ENCODE results near the gene TENM4.

TENM4 gene

DNA sequence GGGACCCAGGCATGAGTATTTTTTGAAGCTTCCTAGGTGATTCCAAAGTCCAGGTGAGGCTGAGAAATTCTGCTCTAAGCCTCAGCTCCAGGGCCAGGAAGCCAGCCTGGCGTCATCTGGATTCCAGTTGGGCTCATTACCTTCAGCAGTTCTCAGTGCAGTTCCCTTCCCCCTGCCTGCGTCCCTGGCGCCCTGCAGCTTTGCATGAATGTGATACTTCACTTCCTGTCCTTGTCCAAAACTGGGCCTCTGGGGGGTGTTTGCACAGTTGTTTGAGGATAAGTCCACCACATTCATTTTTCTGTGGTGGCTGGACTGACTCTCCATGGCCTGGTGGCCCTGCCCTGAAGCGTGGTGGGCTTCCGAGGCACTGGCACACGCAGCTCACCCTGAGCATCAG is 98.1 kb downstream of the TENM4 start:
- no peak for DNase-seq (ENCODE audit: low read depth)

DNA sequence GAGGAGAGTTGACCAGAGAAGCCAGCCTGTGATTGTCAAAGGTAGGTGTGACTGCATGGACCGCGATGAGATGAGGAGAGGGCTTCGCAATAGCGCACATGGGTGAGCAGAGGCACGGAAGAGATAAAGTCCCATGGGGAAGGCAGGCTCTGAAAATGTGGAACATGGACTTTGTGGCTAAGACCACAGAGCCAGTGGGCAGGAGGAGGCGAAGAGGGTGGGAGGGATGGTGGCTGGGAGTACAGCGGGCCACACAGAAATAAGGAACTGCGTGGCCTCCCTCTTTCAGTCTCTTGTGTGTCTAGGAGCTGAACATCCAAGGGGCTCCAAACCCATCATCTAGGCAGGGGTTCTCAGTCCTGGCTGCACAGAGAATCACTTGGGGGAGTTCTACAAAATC is 98.6 kb downstream of the TENM4 start:
- DNase-seq (ENCODE audit: low read depth) = no peak

DNA sequence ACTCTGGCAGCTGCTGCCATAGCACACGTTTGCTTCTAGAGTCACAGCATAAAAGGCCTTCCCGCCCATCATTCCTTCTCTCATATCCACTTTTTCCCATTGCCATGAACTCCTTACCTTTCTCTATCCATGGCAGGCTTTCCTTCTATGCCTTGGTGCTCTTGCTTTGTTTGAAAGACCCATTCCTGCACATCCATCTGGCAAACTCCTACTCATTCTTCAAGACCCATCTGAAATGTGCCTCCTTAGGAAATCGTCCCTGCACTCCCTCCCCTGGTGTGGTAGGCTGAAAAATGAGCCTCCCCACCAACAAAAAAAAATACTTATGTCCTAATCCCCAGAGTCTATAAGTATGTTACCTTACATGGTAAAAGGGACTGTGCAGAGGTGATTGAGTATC is 100.3 kb downstream of the TENM4 start:
- DNase-seq (ENCODE audit: low read depth) = no peak

DNA sequence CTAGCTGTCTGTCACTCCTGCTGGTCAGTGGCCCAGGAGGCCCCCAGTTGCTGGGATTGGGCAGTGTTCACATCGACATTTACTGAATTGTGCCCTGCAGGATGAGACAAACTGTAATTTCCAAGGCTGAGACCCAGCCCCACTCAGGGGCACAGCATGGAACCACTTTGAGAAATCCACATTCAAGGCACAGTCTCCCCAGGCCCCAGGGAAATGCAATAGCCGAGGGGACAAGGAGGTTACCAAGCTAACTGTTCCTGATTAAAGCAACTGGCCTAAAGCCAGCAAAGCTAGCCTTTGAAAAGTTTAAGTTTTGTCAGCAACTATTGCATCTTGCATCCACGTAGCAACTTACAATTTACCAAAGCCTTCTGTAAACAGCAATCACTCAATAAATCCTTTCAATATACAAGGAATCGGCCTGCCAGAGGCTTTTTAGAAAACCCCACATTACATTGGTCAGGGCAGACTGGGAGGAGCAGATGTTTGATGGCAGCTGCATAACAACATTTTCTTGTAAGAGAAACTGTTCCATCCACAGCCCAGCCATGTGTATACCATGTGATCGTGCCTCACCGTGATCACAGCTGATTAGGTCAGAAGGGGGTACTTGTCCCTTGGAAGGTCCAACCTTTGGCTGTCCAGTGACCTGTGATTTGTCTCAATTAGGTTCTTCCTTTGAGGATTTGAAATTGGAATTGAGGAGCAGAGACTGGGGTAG is 103.9 kb downstream of the TENM4 start:
- no peak for DNase-seq (ENCODE audit: low read depth)

DNA sequence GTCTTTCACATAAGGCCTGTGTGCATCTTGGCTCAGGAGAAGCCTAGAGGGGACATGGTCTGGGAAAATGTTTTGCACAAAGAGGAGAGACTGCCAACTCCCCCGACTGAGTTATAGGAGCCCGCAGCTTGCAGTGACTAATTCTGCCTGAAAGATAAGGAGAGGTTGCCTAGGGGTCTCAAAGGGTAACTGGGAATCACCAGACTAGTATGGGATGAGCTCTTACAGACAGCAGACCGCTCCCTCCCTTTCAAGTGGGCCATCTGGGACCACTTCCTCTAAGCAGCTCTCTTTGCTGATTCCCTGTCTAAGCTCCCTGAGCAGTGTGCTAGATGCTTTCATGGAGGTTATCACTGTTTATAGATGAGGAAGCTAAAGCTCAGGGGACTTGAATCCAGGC is 105.1 kb downstream of the TENM4 start:
- no peak for DNase-seq (ENCODE audit: low read depth)

DNA sequence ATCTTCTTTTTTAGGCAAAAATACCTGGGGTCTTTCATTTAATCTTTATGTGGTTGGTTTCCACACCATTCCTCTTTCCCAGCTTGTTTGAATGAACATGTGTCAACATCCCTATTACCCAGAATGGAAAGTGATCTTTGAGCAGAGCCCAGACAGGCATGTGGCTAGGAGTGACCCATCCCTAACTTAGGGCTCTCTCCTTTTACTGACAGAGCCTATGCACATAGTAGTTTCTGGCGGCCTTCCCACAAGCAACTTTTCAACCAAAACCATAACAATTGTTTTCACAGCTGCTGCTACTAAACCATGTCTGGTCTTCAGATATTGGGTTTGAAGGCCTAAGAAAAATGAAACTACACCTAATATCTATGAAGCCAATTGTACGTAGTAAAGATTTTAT is 107.5 kb downstream of the TENM4 start:
- DNase-seq (ENCODE audit: low read depth) = no peak

DNA sequence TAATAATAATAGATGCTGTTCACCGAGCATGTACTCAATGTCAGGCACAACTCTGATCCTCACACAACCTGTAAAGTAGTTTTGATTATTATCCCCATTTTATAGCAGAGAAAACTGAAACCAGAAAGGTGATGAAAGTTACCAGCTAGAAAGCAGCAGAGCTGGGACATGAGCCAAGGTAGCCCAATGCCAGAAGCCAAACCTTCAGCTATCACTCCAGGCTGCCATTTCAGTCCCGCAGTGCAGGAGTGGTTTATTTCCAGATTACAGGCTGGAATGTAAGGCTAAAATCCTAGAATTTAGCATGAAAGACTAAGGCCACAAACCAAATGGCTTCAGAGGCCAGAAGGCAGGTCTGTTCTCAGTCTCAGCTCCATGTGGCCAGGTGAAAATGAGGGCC is 108.8 kb downstream of the TENM4 start:
- DNase-seq (ENCODE audit: low read depth) = no peak

DNA sequence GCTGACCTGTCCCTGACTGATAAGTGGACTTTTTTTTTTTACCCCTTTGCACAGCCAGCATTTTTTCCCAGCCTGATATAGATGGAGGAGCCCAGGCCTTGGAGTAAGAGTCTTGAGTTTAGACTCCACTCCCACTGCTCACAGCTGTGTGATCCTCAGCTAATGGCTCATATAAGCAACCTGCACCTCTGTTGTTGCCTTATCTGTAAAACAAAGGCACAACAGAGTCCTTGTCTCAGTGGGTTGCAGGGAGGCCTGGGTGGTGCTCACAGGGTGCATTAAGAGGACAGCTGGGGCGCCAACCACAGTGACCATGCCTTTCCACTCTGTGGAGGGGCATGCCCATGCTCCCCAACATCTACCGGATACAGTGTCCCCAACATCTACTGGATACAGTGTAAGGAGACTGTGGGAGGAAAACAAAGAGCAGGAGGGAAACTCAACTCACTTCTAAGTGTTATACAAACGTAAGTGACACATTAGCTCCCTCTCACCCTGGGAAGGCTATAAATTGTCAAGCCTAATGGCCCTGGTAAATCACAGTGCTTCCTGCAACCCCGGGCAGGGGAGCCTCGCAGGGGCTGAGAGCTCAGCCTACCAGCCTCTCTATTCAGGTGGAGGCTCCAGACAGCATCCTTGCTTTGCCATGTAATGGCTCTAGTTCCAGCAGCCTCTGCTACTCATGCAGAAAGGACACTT is 109.5 kb downstream of the TENM4 start:
- no peak for DNase-seq (ENCODE audit: low read depth)

DNA sequence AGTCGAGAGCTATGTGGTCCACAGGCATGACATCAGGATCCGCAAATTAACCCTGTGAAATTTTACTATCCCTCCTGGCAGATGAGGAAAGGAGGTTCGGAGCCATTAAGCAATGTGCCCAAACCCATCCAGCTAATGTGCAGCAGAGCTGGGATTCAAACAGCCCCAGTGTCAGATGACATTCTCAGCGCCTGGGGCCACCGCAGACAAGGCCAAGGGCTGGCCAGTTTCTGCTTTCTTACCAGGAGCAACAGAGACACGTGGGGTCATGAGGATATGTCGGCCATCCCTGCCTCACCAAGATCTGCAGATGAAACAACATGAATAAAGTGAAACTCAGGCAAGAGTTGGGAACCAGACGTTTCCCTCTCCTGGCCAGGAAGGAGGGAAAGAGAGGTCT is 110.2 kb downstream of the TENM4 start:
- DNase-seq (ENCODE audit: low read depth) = no peak

DNA sequence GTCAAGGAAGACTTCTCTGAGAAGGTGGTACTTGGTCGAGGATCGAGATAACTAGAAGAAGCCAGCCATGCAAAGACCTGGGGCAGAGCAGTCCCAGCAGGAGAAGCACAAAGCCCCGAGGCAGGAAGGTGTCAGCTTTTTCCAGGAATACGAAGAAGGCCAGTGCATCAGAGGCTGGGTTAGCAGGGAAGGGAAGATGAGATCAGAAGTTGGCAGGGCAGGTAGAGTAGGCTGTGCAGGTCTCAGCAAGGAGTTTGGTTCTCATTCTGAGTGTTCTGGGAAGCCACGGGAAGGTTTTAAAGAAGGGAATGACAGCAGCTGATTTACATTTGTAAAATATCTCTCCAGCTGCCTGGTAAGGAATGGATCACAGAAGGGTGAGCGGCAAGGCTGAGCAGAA is 111.3 kb downstream of the TENM4 start:
- no peak for DNase-seq (ENCODE audit: low read depth)

DNA sequence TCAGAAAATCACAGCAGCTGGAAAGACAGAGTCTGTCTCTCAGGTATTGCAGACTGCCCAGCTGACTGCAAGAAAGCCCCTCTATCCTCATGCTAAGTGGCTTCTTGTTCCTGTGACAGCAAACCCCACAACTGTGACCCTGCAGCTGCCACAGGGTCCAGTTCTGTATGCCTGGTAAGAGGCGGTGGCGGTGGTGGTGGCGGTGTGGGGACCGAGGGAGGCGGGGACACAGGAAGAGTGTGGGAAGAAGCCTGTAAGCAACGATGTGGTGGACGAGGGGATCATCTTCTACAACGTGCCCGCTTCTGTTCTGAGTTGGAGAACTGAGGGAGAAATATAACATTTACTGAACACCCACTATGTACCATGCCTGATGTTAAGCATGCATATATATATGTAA is 112.4 kb downstream of the TENM4 start:
- DNase-seq (ENCODE audit: low read depth) = no peak

DNA sequence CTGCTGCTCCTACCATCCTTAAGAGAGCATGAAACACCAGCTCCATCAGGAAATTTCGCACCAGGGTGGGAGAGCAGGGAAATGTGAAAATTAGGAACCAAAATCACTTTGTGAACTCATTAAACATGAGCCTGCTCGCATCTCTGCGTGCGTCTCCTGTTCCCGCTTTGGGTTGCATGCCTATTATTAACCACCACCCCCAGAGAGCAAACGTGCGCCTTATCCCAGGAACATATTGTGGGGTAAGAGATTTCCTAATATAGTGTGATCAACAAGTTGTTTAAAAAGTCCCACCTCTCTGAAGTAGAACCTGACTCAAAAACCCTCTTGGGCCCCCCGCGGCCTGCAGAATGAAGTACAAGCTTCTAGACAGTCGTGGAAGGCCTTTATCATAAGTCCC is 115.0 kb downstream of the TENM4 start:
- no peak for DNase-seq (ENCODE audit: low read depth)

DNA sequence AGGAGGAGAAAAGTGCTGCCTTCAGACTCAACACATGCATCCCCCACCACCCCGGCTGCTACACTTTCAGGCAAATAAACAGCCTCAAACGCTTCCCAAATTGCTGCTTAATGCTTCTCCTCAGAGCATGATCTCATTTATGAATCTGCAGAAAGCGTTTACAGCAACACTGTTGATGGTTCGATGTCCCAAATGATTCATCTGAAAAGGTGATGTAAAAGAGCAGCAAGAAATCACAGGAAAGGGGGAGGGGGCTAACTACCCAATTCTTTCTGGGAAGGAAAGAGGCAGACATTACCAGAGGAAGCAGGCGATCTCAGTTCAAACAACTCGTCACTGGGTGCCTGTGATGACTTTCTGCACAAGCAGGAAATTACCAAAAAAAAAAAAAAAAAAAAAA is 119.6 kb downstream of the TENM4 start:
- DNase-seq (ENCODE audit: low read depth) = no peak

DNA sequence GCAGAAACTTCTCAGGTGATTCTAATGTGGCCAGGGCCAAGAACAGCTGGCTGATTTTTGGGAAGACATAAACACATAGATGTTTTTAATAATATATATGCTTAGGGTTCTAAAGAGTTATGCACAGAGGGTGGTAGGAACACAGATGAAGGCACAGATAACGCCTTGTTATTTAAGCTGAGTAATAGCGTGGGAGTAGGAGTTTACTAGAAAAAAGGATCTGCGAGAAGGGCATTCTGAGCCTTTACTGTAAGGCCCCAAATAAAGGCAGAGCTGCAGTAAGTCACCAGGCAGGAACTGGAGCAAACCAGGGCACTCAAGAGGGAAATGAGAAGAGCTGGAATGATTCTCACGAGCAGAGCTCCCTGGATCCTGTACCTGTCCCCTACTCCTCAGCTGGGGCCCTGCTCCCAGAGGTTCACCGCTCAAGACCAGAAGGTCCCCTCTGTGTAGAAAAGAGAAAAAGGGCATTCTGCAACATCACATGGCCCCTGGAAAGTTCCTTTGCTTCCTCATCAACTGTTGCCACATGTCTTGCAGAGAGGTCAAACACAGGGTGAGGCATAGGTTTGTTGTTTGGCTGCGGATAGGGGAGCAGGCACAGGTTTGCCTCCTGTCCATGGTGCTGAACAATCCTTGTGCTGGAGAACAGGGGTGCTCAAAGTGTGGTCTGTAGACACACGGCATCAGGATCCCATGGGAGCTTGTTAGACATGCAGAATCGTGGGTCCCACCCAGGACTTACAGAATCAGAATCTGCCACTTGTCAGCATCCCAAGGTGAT is 125.7 kb downstream of the TENM4 start:
- DNase-seq (ENCODE audit: low read depth) = no peak

DNA sequence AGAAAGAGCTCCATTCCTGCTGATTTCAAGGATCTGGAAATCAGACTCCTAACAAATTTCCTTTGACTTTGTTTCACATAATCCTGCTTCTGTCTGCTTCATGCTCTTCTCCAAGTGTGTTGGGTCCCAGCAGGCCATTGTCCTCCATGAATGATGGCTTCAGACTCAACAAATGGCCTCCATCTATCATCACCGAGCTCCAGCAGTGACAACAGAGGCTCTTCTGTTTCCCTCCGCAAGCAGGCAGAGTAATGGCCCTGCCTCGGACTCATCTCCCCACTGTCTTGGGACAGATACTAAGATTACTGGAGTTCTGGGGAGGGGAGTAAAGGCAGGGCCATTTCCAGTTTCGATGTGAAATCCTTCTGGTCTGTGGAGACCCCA is 127.3 kb downstream of the TENM4 start:
- no peak for DNase-seq (ENCODE audit: low read depth)

DNA sequence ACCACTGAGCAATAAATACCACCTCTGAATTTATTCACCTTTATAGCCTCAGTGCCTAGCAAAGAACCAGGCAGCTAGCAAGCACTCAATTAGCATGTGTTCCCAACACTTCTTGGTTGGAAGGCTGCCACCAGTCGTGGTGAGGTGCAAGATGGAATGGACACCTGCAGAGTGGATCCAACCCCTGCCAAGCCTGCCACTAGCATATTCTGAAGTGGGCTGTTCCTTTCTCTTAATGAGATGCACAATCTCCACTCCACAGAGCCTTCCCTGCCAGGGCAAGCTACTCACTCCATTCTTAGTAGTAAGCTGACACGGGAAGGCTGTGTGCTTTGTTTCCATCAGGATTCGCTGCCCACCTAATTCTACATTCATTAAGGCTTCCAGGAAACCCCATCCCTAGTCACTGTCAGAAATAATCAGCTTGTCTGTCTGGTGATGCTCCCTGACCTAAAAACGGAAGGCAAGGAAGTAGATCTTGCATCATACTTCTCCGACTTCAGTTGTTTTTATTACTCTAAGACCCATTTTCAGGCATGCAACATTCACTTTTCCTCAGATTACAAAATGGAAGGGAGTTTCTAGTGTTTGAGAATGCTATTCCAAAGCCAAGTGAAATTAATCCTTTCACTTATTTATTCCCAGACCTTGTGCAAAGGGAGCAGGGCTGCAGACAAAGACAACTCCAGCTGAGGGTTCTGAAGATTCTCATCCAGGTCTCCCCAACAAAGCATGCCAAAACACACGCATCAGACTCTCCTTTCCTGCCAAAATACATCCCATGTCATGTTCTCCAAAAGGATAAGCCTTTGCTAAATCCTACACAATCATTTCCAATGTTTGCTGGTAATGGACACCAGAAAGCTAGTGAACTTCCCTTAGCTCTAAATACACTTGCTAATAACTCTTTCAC is 128.0 kb downstream of the TENM4 start:
- DNase-seq (ENCODE audit: low read depth) = no peak

DNA sequence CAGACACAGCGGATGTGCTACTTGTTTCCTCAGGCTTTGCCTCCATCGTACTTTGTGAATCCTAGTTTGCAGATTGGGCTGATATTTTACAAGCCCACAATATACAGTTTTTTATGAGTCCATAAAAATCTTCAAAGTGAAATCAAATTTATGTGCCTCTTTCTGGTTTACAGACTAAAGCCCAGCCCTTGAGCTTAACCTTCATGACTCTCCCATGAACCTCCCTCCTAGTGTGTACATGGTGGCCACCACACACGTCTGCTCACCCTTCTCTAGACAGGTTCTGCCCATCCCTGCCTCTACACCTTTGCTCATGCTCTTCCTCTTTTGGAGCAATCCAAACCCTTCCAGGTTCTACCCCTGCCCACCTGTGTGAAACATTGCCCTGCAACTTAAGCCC is 129.4 kb downstream of the TENM4 start:
- DNase-seq (ENCODE audit: low read depth) = no peak

DNA sequence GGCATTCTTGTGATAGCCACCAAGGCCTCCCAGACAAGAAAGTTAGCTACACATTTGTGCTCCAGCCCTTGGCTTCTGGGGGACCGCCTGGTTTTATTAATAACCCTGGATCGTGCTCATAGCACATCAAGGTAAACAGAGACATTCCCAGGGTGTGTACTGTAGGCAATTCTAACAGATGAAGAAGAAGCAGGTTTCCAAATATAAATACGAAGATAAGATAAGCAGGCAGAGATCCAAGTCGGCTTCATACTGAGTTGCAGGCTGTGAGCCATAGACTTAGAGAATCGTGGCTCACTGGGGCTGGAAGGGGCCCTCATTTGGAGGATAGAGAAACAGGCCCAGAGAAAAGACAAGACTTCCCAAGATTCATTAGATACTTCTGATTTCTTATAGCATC is 131.4 kb downstream of the TENM4 start:
- DNase-seq (ENCODE audit: low read depth) = no peak

DNA sequence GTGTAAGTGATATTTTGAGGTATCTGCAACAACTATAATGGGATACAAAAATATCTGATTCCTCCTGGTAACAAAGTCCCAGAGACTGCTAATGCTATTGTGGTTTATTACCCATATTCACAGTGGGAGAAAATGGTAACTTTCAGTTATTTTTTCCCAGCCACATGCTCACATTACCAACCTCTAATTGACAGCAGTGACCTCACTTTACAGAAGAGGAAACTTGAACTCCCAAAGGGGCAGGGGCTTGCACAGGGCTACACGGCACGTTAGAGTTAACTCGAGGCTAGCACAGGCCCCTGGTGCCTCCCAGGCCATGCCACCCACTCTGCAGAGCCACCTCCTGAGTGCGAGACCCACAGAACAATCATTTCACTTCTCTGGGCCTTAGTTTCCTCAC is 132.4 kb downstream of the TENM4 start:
- DNase-seq (ENCODE audit: low read depth) = no peak

DNA sequence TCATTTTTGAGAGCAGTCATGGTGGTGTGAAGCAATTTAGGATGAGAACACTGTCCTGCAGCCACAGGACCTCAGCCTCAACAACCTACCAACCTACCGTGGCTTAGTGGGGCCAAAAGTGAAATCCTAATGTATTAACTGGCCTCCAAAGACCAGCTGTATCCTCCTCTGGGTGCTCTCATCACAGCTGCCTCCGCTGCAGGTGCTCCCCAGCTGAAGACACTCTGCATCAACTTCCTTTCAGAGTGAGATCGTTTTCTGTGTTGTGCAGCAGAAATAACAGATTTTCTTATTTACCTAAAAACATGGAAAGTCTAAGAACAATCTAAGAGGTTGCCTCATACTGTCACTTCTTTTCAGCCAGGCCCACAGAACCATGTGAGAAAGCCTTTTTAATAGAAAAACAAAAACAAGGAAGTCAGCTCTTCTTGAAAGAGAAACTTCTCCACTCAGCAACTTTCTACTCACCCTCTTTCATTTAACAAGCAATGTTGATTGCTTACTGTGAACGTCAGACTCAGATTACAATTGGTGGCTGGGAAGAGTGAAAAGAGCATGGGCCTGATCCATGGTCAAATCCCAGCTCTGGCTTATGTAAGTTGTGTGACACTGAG is 136.1 kb downstream of the TENM4 start:
- DNase-seq (ENCODE audit: low read depth) = no peak

DNA sequence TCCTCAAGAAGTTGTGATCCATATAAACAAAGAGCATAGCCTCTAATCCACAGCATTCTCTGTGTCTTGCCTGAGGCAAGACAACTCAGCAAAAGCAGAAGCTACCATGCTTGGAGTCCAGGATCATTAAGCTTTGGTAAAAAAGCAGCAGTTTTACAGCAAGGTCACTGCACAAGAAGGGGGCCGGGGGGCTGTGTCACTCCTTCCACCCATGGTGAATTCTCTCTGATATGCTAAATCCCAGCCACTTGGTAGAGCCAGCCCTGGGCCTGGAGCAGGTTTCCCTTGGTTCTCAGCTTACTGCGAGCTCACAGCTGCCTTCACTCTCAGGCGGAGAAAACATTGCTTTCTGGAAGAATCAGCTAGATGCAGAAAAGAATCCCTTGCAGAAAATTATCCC is 144.7 kb downstream of the TENM4 start:
- no peak for DNase-seq (ENCODE audit: low read depth)
